K562 (cell line): ENCODE data around the gene RBL1. TPM values are rescaled to one million over a fixed set of nuclear protein-coding genes. Genes with fewer than 3 reads are reported as not detected.

Experiments used
- ARNT ChIP-seq, 2 experiments: fragments of 450-650 bp; IDR thresholded peaks; 2 replicates each; pipeline ENCODE4 v1.6.1; 2016; ENCODE audit warnings: mild to moderate bottlenecking in 1 of 2
- ID3 ChIP-seq, 2 experiments: fragments of 250-450 bp in 1 of 2; fragments of 450-650 bp in 1 of 2; sonication (Bioruptor Pico) in 1 of 2; IDR thresholded peaks; 2 replicates each; pipeline versions ENCODE4 v1.6.1 to v1.8.0; 2016 to 2021; ENCODE audit warnings: mild to moderate bottlenecking in 2 of 2, moderate library complexity in 2 of 2, missing compliant biosample characterization in 1 of 2, missing genetic modification characterization in 1 of 2
- SMARCA4 ChIP-seq: fragments of 450-650 bp; IDR thresholded peaks from 2 replicates; pipeline ENCODE4 v1.6.1; 2016
- ZNF174 ChIP-seq: fragments of 250-450 bp; sonication (Bioruptor Pico); IDR thresholded peaks from 2 replicates; pipeline ENCODE4 v1.4.0; 2020; ENCODE audit warnings: mild to moderate bottlenecking
- ZNF644 ChIP-seq: fragments of 200-800 bp; sonication (Bioruptor generic); IDR thresholded peaks from 2 replicates; pipeline ENCODE4 v1.6.1; 2016; ENCODE audit warnings: low read depth, missing genetic modification characterization, missing compliant biosample characterization
- polyA plus RNA-seq, 8 experiments: library from polyadenylated mRNA; depleted of rRNA in 4 of 8; stranded (reverse) in 5 of 8; unstranded in 3 of 8; fragments of >200 nt; fragmentation: Nextera tagmentation in 2 of 8; fragmentation: Illumina TruSeq in 1 of 8; extraction: Ambion mirVana in 2 of 8; extraction: Trizol in 1 of 8; gene quantifications; 2 replicates each; pipeline versions ENCODE4 v1.2.1 to v1.2.3, GENCODE V29; 2011 to 2014; ENCODE audit warnings: inconsistent platforms in 1 of 8, missing spikeins in 1 of 8
- total RNA-seq, 7 experiments: library from RNA; depleted of rRNA in 6 of 7; stranded (reverse); fragments of >200 nt in 6 of 7; fragmentation: Illumina TruSeq in 2 of 7; extraction: Trizol in 2 of 7; gene quantifications; 2 replicates each; pipeline versions ENCODE4 v1.2.1 to v1.2.3, GENCODE V29; 2011 to 2021; ENCODE audit warnings: low replicate concordance in 1 of 7
- TF ChIP-seq, protein P1 (sequence below): sonication (generic); formaldehyde crosslinking; IDR thresholded peaks from 2 replicates; pipeline ENCODE4 v1.4.0; 2020; ENCODE audit warnings: mild to moderate bottlenecking, missing genetic modification reagents
- TF ChIP-seq, protein P2 (sequence below): fragments of 200-600 bp; sonication (generic); IDR thresholded peaks from one replicate; pipeline ENCODE4 v1.6.1; 2012; ENCODE audit warnings: mild to moderate bottlenecking, low read depth, low read length, inconsistent platforms
- TF ChIP-seq, protein P3 (sequence below): fragments of 450-650 bp; IDR thresholded peaks from one replicate; pipeline ENCODE4 v1.6.1; 2018; ENCODE audit warnings: mild to moderate bottlenecking, moderate library complexity; ENCODE audit not compliant: partially characterized antibody
- TF ChIP-seq, protein P4 (sequence below): IDR thresholded peaks from 3 replicates; pipeline ENCODE4 v1.6.1; 2011; ENCODE audit warnings: borderline replicate concordance, mild to moderate bottlenecking; ENCODE audit not compliant: insufficient read length, insufficient read depth

Gene RBL1
- total and polyA plus RNA-seq, 9 of the 15 experiments (the other 6 are each of a cell fraction or from before 2014, with no cell fraction given): 4.0 to 25.9 (median 15.6) TPM

- TF ChIP-seq ZNF644 (peak; percentile 84; the same call in 1 of the 2 replicates), ZNF174 (CRISPR knock-in tag) (no peak), SMARCA4 (no peak), ARNT (IDR thresholded peaks at IDR 0.05) (peak; percentile 90 to 99; a peak in 3 of 4 replicates), ID3 (CRISPR knock-in tag; IDR thresholded peaks at IDR 0.05) (no peak), ID3 (tag; IDR thresholded peaks at IDR 0.05) (peak; percentile 95)
- TF ChIP-seq, protein P1, sequence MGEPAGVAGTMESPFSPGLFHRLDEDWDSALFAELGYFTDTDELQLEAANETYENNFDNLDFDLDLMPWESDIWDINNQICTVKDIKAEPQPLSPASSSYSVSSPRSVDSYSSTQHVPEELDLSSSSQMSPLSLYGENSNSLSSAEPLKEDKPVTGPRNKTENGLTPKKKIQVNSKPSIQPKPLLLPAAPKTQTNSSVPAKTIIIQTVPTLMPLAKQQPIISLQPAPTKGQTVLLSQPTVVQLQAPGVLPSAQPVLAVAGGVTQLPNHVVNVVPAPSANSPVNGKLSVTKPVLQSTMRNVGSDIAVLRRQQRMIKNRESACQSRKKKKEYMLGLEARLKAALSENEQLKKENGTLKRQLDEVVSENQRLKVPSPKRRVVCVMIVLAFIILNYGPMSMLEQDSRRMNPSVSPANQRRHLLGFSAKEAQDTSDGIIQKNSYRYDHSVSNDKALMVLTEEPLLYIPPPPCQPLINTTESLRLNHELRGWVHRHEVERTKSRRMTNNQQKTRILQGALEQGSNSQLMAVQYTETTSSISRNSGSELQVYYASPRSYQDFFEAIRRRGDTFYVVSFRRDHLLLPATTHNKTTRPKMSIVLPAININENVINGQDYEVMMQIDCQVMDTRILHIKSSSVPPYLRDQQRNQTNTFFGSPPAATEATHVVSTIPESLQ (CRISPR knock-in tag): peak; percentile 94
- TF ChIP-seq, protein P2, sequence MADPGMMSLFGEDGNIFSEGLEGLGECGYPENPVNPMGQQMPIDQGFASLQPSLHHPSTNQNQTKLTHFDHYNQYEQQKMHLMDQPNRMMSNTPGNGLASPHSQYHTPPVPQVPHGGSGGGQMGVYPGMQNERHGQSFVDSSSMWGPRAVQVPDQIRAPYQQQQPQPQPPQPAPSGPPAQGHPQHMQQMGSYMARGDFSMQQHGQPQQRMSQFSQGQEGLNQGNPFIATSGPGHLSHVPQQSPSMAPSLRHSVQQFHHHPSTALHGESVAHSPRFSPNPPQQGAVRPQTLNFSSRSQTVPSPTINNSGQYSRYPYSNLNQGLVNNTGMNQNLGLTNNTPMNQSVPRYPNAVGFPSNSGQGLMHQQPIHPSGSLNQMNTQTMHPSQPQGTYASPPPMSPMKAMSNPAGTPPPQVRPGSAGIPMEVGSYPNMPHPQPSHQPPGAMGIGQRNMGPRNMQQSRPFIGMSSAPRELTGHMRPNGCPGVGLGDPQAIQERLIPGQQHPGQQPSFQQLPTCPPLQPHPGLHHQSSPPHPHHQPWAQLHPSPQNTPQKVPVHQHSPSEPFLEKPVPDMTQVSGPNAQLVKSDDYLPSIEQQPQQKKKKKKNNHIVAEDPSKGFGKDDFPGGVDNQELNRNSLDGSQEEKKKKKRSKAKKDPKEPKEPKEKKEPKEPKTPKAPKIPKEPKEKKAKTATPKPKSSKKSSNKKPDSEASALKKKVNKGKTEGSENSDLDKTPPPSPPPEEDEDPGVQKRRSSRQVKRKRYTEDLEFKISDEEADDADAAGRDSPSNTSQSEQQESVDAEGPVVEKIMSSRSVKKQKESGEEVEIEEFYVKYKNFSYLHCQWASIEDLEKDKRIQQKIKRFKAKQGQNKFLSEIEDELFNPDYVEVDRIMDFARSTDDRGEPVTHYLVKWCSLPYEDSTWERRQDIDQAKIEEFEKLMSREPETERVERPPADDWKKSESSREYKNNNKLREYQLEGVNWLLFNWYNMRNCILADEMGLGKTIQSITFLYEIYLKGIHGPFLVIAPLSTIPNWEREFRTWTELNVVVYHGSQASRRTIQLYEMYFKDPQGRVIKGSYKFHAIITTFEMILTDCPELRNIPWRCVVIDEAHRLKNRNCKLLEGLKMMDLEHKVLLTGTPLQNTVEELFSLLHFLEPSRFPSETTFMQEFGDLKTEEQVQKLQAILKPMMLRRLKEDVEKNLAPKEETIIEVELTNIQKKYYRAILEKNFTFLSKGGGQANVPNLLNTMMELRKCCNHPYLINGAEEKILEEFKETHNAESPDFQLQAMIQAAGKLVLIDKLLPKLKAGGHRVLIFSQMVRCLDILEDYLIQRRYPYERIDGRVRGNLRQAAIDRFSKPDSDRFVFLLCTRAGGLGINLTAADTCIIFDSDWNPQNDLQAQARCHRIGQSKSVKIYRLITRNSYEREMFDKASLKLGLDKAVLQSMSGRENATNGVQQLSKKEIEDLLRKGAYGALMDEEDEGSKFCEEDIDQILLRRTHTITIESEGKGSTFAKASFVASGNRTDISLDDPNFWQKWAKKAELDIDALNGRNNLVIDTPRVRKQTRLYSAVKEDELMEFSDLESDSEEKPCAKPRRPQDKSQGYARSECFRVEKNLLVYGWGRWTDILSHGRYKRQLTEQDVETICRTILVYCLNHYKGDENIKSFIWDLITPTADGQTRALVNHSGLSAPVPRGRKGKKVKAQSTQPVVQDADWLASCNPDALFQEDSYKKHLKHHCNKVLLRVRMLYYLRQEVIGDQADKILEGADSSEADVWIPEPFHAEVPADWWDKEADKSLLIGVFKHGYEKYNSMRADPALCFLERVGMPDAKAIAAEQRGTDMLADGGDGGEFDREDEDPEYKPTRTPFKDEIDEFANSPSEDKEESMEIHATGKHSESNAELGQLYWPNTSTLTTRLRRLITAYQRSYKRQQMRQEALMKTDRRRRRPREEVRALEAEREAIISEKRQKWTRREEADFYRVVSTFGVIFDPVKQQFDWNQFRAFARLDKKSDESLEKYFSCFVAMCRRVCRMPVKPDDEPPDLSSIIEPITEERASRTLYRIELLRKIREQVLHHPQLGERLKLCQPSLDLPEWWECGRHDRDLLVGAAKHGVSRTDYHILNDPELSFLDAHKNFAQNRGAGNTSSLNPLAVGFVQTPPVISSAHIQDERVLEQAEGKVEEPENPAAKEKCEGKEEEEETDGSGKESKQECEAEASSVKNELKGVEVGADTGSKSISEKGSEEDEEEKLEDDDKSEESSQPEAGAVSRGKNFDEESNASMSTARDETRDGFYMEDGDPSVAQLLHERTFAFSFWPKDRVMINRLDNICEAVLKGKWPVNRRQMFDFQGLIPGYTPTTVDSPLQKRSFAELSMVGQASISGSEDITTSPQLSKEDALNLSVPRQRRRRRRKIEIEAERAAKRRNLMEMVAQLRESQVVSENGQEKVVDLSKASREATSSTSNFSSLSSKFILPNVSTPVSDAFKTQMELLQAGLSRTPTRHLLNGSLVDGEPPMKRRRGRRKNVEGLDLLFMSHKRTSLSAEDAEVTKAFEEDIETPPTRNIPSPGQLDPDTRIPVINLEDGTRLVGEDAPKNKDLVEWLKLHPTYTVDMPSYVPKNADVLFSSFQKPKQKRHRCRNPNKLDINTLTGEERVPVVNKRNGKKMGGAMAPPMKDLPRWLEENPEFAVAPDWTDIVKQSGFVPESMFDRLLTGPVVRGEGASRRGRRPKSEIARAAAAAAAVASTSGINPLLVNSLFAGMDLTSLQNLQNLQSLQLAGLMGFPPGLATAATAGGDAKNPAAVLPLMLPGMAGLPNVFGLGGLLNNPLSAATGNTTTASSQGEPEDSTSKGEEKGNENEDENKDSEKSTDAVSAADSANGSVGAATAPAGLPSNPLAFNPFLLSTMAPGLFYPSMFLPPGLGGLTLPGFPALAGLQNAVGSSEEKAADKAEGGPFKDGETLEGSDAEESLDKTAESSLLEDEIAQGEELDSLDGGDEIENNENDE: no peak
- TF ChIP-seq, protein P3, sequence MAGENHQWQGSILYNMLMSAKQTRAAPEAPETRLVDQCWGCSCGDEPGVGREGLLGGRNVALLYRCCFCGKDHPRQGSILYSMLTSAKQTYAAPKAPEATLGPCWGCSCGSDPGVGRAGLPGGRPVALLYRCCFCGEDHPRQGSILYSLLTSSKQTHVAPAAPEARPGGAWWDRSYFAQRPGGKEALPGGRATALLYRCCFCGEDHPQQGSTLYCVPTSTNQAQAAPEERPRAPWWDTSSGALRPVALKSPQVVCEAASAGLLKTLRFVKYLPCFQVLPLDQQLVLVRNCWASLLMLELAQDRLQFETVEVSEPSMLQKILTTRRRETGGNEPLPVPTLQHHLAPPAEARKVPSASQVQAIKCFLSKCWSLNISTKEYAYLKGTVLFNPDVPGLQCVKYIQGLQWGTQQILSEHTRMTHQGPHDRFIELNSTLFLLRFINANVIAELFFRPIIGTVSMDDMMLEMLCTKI: no peak
- TF ChIP-seq, protein P4, sequence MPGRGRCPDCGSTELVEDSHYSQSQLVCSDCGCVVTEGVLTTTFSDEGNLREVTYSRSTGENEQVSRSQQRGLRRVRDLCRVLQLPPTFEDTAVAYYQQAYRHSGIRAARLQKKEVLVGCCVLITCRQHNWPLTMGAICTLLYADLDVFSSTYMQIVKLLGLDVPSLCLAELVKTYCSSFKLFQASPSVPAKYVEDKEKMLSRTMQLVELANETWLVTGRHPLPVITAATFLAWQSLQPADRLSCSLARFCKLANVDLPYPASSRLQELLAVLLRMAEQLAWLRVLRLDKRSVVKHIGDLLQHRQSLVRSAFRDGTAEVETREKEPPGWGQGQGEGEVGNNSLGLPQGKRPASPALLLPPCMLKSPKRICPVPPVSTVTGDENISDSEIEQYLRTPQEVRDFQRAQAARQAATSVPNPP: no peak
These were observed at the start of gene RBL1 (continued) for GRCh38 chr20:37095599-37096414.
